Stimulated activated CD8-positive, alpha-beta memory T cell treated with anti-CD3 and anti-CD28 coated beads, Interleukin-7, amount 100 ng/mL, for 24 hours (primary cell): ENCODE measurements around the gene KSR2.
"Not testable (repeated sequence)": the region's sequence is repeated elsewhere in the genome, so short reads cannot be mapped to it uniquely, and the experiment has no call there.

Source experiments
- DNase-seq: peaks from one replicate; pipeline ENCODE4 v3.0.0-alpha.2; 2020; ENCODE audit warnings: low read depth

Gene KSR2

GRCh38 chr12:117967512-117967911 is 1.3 kb downstream of the KSR2 start:
- DNase-seq, result no peak

GRCh38 chr12:117967043-117967442 is 1.7 kb downstream of the KSR2 start:
- no peak for DNase-seq

- DNase-seq, result no peak
Observed at GRCh38 chr12:117966511-117966910, 2.3 kb downstream of the KSR2 start.

- no peak for DNase-seq
Observed at GRCh38 chr12:117963836-117964235, 5.0 kb downstream of the KSR2 start.

GRCh38 chr12:117936722-117937484 is 31.9 kb downstream of the KSR2 start:
- DNase-seq, result no peak

- no peak for DNase-seq
Observed at GRCh38 chr12:117933545-117933944, 35.2 kb downstream of the KSR2 start.

GRCh38 chr12:117926391-117926899 is 42.3 kb downstream of the KSR2 start:
- no peak for DNase-seq

GRCh38 chr12:117921929-117922777 is 46.6 kb downstream of the KSR2 start:
- no peak for DNase-seq

- DNase-seq, result no peak
Observed at GRCh38 chr12:117919479-117919878, 49.3 kb downstream of the KSR2 start.

GRCh38 chr12:117914686-117915085 is 54.1 kb downstream of the KSR2 start:
- no peak for DNase-seq

GRCh38 chr12:117912756-117913155 is 56.0 kb downstream of the KSR2 start:
- DNase-seq, result no peak

GRCh38 chr12:117908411-117908810 is 60.4 kb downstream of the KSR2 start:
- no peak for DNase-seq

- DNase-seq, result no peak
Observed at GRCh38 chr12:117907108-117907689, 61.6 kb downstream of the KSR2 start.

GRCh38 chr12:117904051-117904450 is 64.7 kb downstream of the KSR2 start:
- no peak for DNase-seq

GRCh38 chr12:117903110-117903840 is 65.5 kb downstream of the KSR2 start:
- DNase-seq, result no peak

- DNase-seq, result no peak
Observed at GRCh38 chr12:117901631-117902030, 67.2 kb downstream of the KSR2 start.

GRCh38 chr12:117900561-117900960 is 68.2 kb downstream of the KSR2 start:
- DNase-seq, result no peak

- no peak for DNase-seq
Observed at GRCh38 chr12:117897372-117898161, 71.2 kb downstream of the KSR2 start.

- no peak for DNase-seq
Observed at GRCh38 chr12:117896009-117896408, 72.8 kb downstream of the KSR2 start.

- no peak for DNase-seq
Observed at GRCh38 chr12:117892441-117892840, 76.3 kb downstream of the KSR2 start.

GRCh38 chr12:117891265-117891664 is 77.5 kb downstream of the KSR2 start:
- not testable (repeated sequence) for DNase-seq
